Dedifferentiated amniotic fluid mesenchymal stem cell (primary cell): ENCODE results near the gene HYPK.
"Not testable (repeated sequence)": the region's sequence is repeated elsewhere in the genome, so short reads cannot be mapped to it uniquely, and the experiment has no call there.

ENCODE experiments used
- DNase-seq: peaks from one replicate; pipeline ENCODE4 v3.0.0-alpha.2; 2016; ENCODE audit errors: extremely low spot score

The HYPK gene

GRCh38 chr15:43795997-43796396 lies 4.4 kb upstream of the HYPK start:
- no peak for DNase-seq

DNA sequence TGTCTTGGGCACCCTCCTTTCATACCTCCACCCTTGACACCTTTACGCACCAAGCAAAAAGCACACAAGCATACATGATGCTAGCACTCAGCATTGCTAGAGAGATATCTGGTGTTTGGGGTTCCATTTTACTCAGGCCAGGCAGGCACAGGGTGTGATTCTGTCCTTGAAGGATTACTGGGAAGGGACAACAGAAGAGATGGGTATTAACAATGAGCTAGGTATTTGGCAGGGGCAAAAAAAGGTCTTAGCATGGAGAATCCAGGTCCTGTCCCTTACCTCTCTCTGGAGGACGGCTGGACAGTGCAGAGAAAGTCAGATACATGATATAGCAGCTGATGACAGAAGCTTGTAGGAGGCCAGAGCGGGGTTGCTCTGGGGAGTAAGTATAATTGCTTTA lies 3.8 kb upstream of the HYPK start:
- DNase-seq: no peak

GRCh38 chr15:43799209-43799944 lies 1.0 kb upstream of the HYPK start:
- no peak for DNase-seq

- DNase-seq: no peak
Observed at GRCh38 chr15:43799945-43800285, 484 bp upstream of the HYPK start, which contains the start of gene SERINC4. Gene SERINC4, minus strand, starts transcription at chr15:43800220. Its CDS starts 234 bp downstream, at chr15:43799986.

DNA sequence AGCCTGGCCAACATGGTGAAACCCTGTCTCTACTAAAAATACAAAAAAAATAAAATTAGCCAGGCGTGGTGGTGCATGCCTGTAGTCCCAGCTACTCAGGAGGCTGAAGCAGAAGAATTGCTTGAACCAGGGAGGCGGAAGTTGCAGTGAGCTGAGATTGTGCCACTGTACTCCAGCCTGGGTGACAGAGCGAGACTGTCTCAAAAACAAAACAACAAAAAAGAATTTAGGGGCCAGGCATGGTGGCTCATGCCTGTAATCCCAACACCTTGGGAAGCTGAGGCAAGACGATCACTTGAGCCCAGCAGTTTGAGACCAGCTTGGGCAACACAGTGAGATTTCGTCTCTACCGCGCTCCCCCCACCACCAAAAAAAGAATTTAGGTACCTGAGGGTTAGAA lies 2.3 kb downstream of the HYPK start:
- not testable (repeated sequence) for DNase-seq

- DNase-seq: no peak
Observed at GRCh38 chr15:43808435-43808950, 8.1 kb downstream of the HYPK start.

GRCh38 chr15:43808960-43809678 lies 8.7 kb downstream of the HYPK start:
- DNase-seq: no peak

GRCh38 chr15:43815064-43815463 lies 14.7 kb downstream of the HYPK start:
- DNase-seq: not testable (repeated sequence)

DNA sequence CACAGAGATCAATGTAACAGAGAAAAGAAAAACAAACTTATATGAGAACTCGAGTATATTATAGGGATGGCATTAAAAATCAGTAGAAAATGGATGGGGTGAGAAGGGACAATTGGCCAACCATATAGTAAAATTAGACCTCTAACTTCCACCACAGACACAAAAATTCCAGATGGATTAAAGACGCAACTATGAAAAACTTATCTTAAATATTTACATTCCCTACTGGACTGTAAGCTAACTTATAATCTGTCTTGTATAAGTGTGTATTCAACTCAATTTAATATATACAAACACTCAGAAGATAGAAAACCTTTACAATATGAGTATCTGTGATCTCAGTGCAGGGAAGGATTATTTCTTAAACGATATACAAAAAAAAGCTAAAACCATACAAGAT lies 21.1 kb downstream of the HYPK start:
- DNase-seq: no peak

DNA sequence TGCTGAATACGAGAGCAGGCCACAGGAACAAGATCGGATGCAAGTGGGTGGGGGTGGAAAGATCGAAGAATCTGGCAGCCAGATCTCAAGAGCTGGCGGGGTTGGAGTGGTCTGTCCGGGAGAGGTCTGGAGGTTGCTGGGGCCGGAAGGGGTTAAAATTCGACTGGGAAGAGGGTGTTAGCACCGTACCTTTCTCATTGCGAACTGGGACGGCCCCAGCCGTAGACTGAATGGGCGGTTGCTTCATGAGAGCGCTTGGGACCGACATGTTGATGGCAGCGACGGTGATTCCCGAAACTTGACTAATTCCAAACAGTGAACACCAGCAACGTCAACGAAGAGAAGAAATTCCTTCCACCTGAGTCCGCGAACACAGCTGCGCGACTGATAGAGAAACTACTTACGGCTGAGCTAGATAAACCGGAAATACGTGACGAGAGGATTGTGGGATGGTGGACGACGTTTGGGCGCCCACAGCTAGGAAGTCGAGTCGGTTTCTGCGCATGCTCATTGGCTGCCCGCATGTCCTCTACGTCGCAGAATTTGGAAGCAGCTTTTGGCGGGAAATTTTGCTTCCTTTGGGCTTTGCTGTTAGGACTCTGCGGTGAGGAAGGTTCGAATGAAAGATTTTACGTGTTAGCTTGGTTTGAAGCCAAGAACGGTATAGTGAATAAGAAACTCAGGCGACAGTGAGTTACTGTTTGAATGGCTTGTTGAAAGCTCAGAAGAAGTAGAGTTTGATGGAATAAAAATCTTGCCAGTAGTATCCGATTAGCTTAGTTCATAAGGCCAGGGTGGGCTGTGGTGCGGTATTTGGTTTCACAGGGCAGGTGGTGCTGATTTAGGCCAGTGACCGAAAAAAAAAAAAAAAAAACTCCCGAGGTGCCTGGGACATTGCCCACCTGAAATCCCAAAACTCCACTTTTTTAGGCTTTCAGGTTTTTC lies 24.2 kb downstream of the HYPK start, which contains the start of gene MFAP1:
Gene MFAP1, minus strand, starts transcription at position 389 of the 945 bp plus-strand sequence. Its CDS starts 121 bp downstream, at position 268.
- peak; percentile 98 for DNase-seq

GRCh38 chr15:43825305-43825704 lies 24.9 kb downstream of the HYPK start:
- DNase-seq: not testable (repeated sequence)

DNA sequence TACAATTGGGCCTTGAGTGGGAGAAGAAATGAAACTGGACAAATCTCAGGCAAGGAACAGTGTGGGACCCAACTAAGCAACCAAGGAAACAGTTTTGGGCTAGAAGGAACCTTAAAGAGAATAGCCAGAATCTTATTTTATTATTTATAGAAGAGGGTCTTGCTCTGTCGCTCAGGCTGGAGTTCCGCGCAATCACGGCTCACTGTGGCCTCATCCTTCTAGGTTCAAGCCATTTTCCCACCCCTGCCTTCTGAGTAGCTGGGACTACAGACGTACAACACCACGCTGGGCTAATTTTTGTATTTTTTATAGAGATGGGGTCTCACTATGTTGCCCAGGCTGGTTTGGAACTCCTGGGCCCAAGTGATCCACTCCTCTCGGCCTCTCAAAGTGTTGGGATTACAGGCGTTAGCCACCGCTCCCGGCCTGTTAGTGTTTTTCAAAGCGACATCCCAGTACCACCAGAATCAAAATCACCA lies 25.7 kb downstream of the HYPK start:
- no peak for DNase-seq

GRCh38 chr15:43826508-43827341 lies 26.3 kb downstream of the HYPK start, which contains the start of gene WDR76:
Gene WDR76, plus strand, starts transcription at chr15:43827002. Its CDS starts 31 bp downstream, at chr15:43827033.
- peak; percentile 39 for DNase-seq

- DNase-seq: no peak
Observed at GRCh38 chr15:43828061-43828657, 27.8 kb downstream of the HYPK start.

DNA sequence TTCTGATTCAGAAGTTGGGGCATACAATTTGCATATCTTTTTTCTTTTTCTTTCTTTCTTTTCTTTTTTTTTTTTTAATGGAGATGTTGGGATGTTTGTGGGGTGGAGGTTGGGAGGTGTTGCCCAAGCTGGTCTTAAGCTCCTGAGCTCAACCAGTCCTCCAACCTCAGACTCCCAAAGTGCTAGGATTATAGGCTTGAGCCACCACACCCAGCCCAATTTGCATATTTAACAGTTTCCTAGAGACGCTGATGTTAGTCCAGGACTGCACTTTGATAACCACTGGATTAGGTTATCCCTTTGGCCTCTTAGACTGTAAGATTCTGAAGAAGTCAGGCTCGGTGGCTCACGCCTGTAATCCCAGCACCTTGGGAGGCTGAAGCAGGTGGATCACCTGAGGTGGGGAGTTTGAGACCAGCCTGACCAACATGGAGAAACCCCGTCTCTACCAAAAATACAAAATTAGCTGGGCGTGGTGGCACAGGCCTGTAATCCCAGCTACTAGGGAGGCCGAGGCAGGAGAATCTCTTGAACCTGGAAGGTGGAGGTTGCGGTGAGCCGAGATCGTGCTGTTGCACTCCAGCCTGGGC lies 29.6 kb downstream of the HYPK start:
- not testable (repeated sequence) for DNase-seq

- DNase-seq: not testable (repeated sequence)
Observed at GRCh38 chr15:43830691-43831275, 30.4 kb downstream of the HYPK start.

- not testable (repeated sequence) for DNase-seq
Observed at GRCh38 chr15:43831519-43832052, 31.2 kb downstream of the HYPK start.

- DNase-seq: not testable (repeated sequence)
Observed at GRCh38 chr15:43832485-43832884, 32.1 kb downstream of the HYPK start.

- DNase-seq: no peak
Observed at GRCh38 chr15:43845421-43845820, 45.0 kb downstream of the HYPK start.
